OCI-LY3 (cell line): Measurements from ENCODE around the gene ALPP.

Experiments used
- H2AFZ ChIP-seq: fragments of 200-600, 300-600 bp; shearing (Covaris generic); 2 replicates; pipeline ENCODE4 v1.6.0; 2014; ENCODE audit warnings: antibody characterized with exemption, low read depth, low read length
- H3K27ac ChIP-seq: fragments of 200-600, 300-600 bp; sonication (generic); 2 replicates; pipeline ENCODE4 v1.5.1; 2014; ENCODE audit warnings: mild to moderate bottlenecking, low read length, moderate library complexity, mixed read lengths
- H3K27me3 ChIP-seq: fragments of 200-600, 300-600 bp; sonication (generic); 2 replicates; pipeline ENCODE4 v1.6.1; 2014; ENCODE audit warnings: low read depth, low read length, mixed read lengths
- H3K36me3 ChIP-seq: fragments of 200-600, 300-600 bp; sonication (generic); replicated peaks from 2 replicates; pipeline ENCODE3; 2014; ENCODE audit warnings: low read depth, low read length, mixed read lengths
- H3K4me1 ChIP-seq: fragments of 300-600, 200-600 bp; sonication (generic); 2 replicates; pipeline ENCODE4 v1.6.1; 2014; ENCODE audit warnings: low read length, mixed read lengths
- H3K4me2 ChIP-seq: fragments of 200-600, 300-600 bp; sonication (generic); 2 replicates; pipeline ENCODE4 v1.6.1; 2014; ENCODE audit warnings: low read length, mixed read lengths
- H3K4me3 ChIP-seq: fragments of 300-600, 200-600 bp; sonication (generic); 2 replicates; pipeline ENCODE4 v1.5.1; 2014; ENCODE audit warnings: antibody characterized with exemption, mild to moderate bottlenecking, low read length, moderate library complexity
- H3K79me2 ChIP-seq: fragments of 300-600, 200-600 bp; shearing (Covaris generic); 2 replicates; pipeline ENCODE4 v1.6.1; 2014; ENCODE audit warnings: mild to moderate bottlenecking, low read length, mixed read lengths
- H3K9ac ChIP-seq: fragments of 300-600, 200-600 bp; shearing (Covaris generic); 2 replicates; pipeline ENCODE4 v1.6.0; 2014; ENCODE audit warnings: mild to moderate bottlenecking, low read length, moderate library complexity
- H3K9me3 ChIP-seq: fragments of 200-600, 300-600 bp; shearing (Covaris generic); 2 replicates; pipeline ENCODE4 v1.6.1; 2014; ENCODE audit warnings: low read length, mixed read lengths; ENCODE audit not compliant: insufficient read depth
- H4K20me1 ChIP-seq: fragments of 200-600, 300-600 bp; sonication (generic); 2 replicates; pipeline ENCODE4 v1.6.1; 2016; ENCODE audit warnings: low read length, mixed read lengths; ENCODE audit not compliant: insufficient read depth
- CTCF ChIP-seq: fragments of 200-600, 300-600 bp; sonication (generic); IDR thresholded peaks from 2 replicates; pipeline ENCODE4 v1.5.1; 2014; ENCODE audit warnings: antibody characterized with exemption, low read length, low read depth
- EZH2phosphoT487 ChIP-seq: fragments of 200-600 bp; shearing (Covaris generic); IDR thresholded peaks from 2 replicates; pipeline ENCODE4 v1.6.1; 2018; ENCODE audit warnings: antibody characterized with exemption, mixed run types, low read depth

Gene ALPP

DNA sequence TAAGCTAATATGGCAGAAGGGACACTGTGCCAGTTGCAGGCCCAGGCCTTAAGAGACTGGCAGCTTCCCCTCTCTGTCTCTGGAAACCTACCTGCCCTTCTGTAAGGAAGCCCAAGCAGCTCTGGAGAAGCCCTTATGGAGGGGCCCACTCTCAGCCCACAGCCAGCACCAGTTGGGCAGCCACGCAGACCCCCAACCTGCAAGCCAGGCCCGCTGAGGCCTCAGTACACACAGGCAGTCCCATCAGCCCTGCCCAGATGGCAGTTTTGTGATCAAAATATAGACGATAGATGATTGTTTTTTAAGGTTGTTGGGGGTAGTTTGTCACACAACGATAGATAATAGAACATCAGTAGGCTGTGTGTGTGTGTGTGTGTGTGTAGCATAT lies 36.8 kb upstream of the ALPP start:
- no peaks in the 10 kb centered on the region for H3K9me3 ChIP-seq
- H3K27ac ChIP-seq = no peak overlapping the region
- no peak overlapping the region for H3K4me2 ChIP-seq
- H2AFZ ChIP-seq = no peak overlapping the region
- no peak overlapping the region for H3K9ac ChIP-seq
- no peaks in the 10 kb centered on the region for H4K20me1 ChIP-seq
- H3K27me3 ChIP-seq = no peaks in the 10 kb centered on the region
- no peaks in the 10 kb centered on the region for H3K79me2 ChIP-seq
- H3K4me3 ChIP-seq = no peak overlapping the region
- no peaks in the 10 kb centered on the region for H3K36me3 ChIP-seq
- TF ChIP-seq CTCF = no peak
- no peak for TF ChIP-seq EZH2phosphoT487
- H3K4me1 ChIP-seq = no peaks in the 10 kb centered on the region

DNA sequence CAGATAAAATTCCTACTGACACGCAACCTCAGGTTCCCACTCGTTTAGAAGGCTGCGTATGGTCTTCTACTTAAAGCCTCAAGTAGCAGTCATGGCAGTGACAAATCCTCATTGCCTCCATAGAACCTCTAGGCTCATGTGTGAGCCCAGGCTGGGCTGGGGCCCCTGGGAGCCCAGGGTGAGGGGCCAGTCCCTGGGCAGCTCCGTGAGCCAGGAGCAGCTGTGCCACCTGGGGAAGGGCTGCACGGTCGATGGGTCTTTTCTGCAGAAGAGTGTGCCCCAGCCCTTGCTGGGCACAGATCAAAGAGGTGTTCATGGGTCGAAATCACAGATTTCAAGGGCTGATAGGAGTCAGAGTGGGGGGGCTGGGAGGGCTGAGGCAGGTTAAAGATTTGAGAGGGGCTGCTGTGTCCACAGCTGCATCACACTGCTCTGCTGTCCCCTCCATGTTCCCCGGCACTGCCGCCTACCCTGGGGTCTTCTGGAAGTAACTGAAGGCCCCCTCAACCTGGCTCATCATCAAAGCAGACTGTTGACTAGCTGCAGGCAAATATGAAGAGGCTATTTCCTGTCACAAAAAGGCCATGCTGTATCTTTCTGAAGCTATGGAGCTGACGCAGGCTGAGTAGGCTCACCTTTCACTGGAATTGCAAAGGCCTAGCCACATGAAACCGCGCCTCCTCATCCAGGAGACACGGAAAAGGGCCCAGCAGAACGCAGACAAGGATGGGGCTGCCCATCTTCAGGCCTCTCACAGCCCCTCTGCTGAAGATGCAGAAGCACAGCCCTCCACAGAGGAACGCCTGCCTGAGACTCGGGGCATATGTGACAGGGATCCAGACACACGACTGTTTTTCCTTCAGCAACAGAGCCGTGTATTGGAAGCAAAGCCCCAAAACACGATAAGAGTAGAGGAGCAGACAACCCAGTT lies 35.7 kb upstream of the ALPP start:
- Histone ChIP-seq H4K20me1 (no peaks in the 10 kb centered on the region), H3K9ac (no peak overlapping the region), H3K4me3 (no peak overlapping the region), H3K4me1 (no peaks in the 10 kb centered on the region), H3K4me2 (no peak overlapping the region), H3K36me3 (no peaks in the 10 kb centered on the region), H2AFZ (no peak overlapping the region), H3K79me2 (no peaks in the 10 kb centered on the region), H3K9me3 (no peaks in the 10 kb centered on the region), H3K27ac (no peak overlapping the region), H3K27me3 (no peaks in the 10 kb centered on the region)
- TF ChIP-seq EZH2phosphoT487 (no peak), CTCF (no peak)

DNA sequence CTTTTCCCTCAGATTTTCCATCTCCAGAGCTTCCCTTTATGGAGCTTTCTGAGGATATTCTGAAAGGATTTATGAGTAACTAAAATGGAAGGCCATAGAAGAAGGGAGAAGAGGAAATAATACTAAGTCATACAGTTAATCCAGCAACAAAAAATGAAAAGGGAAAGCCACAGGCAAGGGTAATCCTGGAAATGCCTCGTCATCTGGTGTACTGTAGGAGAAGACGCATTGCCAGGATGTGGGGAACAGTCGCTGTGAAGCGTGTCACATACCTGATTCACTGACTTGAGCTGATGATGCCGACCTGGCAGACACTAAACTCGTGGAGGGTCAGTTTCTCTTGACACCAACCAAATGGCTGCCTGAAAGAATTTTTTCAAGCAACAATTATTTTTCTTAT lies 34.7 kb upstream of the ALPP start:
- no peak overlapping the region for H3K9ac ChIP-seq
- no peak overlapping the region for H3K4me3 ChIP-seq
- H3K9me3 ChIP-seq = no peaks in the 10 kb centered on the region
- no peaks in the 10 kb centered on the region for H4K20me1 ChIP-seq
- no peaks in the 10 kb centered on the region for H3K79me2 ChIP-seq
- H3K27ac ChIP-seq = no peak overlapping the region
- H3K4me2 ChIP-seq = no peak overlapping the region
- H3K36me3 ChIP-seq = no peaks in the 10 kb centered on the region
- H2AFZ ChIP-seq = no peak overlapping the region
- H3K27me3 ChIP-seq = no peaks in the 10 kb centered on the region
- no peaks in the 10 kb centered on the region for H3K4me1 ChIP-seq
- no peak for TF ChIP-seq CTCF
- TF ChIP-seq EZH2phosphoT487 = no peak

DNA sequence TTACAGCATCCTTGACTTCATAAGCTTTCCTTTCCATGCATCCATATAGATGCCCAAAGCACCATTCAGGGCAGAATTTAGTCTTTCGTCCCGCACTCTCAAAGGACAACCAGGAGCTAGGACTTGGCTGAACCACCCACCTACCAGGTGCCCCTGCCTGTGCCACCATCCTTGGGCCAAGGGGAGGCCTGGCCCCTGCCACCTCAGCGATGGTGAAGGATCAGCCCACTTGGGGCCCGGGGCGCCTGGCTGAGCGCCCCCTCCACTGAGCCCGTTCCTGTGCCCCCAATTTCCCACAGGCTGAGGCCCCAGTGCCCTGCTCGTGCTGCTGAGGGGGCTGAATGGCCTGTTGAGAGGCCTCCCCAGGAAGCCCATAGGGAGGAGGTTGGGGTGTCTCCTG lies 33.3 kb upstream of the ALPP start:
- Histone ChIP-seq H3K27me3 (no peaks in the 10 kb centered on the region), H3K79me2 (no peaks in the 10 kb centered on the region), H3K4me3 (no peak overlapping the region), H3K4me2 (no peak overlapping the region), H3K27ac (no peak overlapping the region), H4K20me1 (no peaks in the 10 kb centered on the region), H3K36me3 (no peaks in the 10 kb centered on the region), H3K9ac (no peak overlapping the region), H2AFZ (no peak overlapping the region), H3K4me1 (no peaks in the 10 kb centered on the region), H3K9me3 (no peaks in the 10 kb centered on the region)
- no peak for TF ChIP-seq EZH2phosphoT487
- TF ChIP-seq CTCF = no peak
